Measurements from ENCODE around the gene ARHGAP20.
A peak's percentile ranks its signal among the peaks of the same experiment; 100 is the strongest.

DNA sequence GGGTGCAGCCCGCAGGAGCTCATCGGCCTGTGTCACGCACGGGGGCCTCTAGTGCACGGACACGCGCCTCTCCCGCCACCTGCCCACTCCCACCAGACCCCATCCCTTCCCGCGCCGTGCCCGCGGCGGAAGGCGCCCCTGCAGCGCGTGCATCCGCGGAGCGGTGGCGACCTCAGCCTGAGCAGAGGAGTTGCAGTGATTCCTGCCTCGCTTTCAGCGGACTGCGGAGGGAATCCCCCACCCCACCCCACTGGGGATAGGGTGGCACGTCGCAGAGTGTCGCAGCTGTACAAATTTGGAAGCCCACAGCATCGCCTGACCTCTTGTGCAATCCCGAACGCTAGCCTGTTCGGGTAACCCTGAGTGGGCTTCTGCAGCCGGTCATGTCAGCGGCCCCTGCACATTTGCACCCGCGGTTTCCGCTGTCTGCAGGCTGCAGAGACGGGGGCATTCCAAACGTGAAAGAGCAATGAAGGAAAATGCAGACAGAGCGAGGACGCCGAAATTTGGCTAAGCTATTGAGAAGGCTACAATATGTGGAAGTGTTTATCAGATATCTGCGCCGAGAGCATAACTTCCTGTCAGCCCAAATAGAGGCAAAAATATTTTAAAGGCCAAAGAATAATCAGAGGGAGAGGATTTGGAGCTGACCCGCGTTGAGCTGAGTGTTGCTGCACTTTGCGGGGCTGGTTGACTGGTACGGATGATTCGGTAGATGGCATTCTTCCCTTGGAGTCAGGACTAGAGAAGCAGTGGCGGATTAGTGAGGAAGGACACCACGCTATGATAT, 617 bp upstream of the ARHGAP20 start:
- TF ChIP-seq POLR2A (IDR thresholded peaks at IDR 0.05; ENCODE audit: low read depth), result no peak
- TF ChIP-seq, protein P1, sequence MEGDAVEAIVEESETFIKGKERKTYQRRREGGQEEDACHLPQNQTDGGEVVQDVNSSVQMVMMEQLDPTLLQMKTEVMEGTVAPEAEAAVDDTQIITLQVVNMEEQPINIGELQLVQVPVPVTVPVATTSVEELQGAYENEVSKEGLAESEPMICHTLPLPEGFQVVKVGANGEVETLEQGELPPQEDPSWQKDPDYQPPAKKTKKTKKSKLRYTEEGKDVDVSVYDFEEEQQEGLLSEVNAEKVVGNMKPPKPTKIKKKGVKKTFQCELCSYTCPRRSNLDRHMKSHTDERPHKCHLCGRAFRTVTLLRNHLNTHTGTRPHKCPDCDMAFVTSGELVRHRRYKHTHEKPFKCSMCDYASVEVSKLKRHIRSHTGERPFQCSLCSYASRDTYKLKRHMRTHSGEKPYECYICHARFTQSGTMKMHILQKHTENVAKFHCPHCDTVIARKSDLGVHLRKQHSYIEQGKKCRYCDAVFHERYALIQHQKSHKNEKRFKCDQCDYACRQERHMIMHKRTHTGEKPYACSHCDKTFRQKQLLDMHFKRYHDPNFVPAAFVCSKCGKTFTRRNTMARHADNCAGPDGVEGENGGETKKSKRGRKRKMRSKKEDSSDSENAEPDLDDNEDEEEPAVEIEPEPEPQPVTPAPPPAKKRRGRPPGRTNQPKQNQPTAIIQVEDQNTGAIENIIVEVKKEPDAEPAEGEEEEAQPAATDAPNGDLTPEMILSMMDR (IDR thresholded peaks at IDR 0.05), result peak; percentile 7 to 30 (median 20)
- TF ChIP-seq EP300 (IDR thresholded peaks at IDR 0.05), result no peak

All from esophagus muscularis mucosa (tissue), 4 donors.